Stimulated activated CD8-positive, alpha-beta memory T cell treated with anti-CD3 and anti-CD28 coated beads, Interleukin-12 subunit alpha, Interleukin-12 subunit beta, amount 100 ng/mL, for 24 hours (primary cell): ENCODE results near the gene HSPA1B.
"Not testable (repeated sequence)": the region's sequence is repeated elsewhere in the genome, so short reads cannot be mapped to it uniquely, and the experiment has no call there.

Source experiments
- DNase-seq: peaks from one replicate; pipeline ENCODE4 v3.0.0-alpha.2; 2020; ENCODE audit errors: extremely low read depth

HSPA1B gene

GRCh38 chr6:31826793-31827285 lies 699 bp upstream of the HSPA1B start:
- no peak for DNase-seq

GRCh38 chr6:31829633-31830283 lies 2.2 kb downstream of the HSPA1B start:
- no peak for DNase-seq

GRCh38 chr6:31830886-31831335 lies 3.4 kb downstream of the HSPA1B start:
- no peak for DNase-seq

- no peak for DNase-seq
These were observed 4.0 kb downstream of the HSPA1B start for GRCh38 chr6:31831350-31832215.

- no peak for DNase-seq
These were observed 7.1 kb downstream of the HSPA1B start for GRCh38 chr6:31834367-31835250.

- DNase-seq, result no peak
These were observed 8.5 kb downstream of the HSPA1B start for GRCh38 chr6:31836047-31836473.

GRCh38 chr6:31836474-31837368 lies 9.2 kb downstream of the HSPA1B start:
- DNase-seq, result no peak

- DNase-seq, result no peak
These were observed 10.0 kb downstream of the HSPA1B start for GRCh38 chr6:31837369-31838113.

- DNase-seq, result not testable (repeated sequence)
These were observed 10.6 kb downstream of the HSPA1B start for GRCh38 chr6:31838114-31838553.

- DNase-seq, result no peak
These were observed 11.4 kb downstream of the HSPA1B start for GRCh38 chr6:31838968-31839367.

- not testable (repeated sequence) for DNase-seq
These were observed 12.2 kb downstream of the HSPA1B start for GRCh38 chr6:31839779-31840126.

- no peak for DNase-seq
These were observed 14.5 kb downstream of the HSPA1B start for GRCh38 chr6:31842053-31842452.

- DNase-seq, result no peak
These were observed 17.0 kb downstream of the HSPA1B start for GRCh38 chr6:31844507-31844906.

GRCh38 chr6:31847276-31847978 lies 19.9 kb downstream of the HSPA1B start:
- no peak for DNase-seq

- no peak for DNase-seq
These were observed 23.4 kb downstream of the HSPA1B start for GRCh38 chr6:31850765-31851484.

- no peak for DNase-seq
These were observed 23.9 kb downstream of the HSPA1B start for GRCh38 chr6:31851485-31851832.

- not testable (repeated sequence) for DNase-seq
These were observed 24.6 kb downstream of the HSPA1B start for GRCh38 chr6:31851980-31852718.

- DNase-seq, result not testable (repeated sequence)
These were observed 30.2 kb downstream of the HSPA1B start for GRCh38 chr6:31857774-31858173.
